GM12878 (cell line): ENCODE data around the gene KRT28. TPM values are rescaled to one million over a fixed set of nuclear protein-coding genes. Genes with fewer than 3 reads are reported as not detected.

Experiments used
- ATAC-seq: fragments of 200-7000 bp; cut with Tn5 transposase; 3 replicates; pipeline ENCODE4 v1.9.1; 2020; ENCODE audit warnings: mild to moderate bottlenecking, moderate library complexity
- BruUV-seq: library from RNA; stranded (reverse); fragments of 400-500 nt; replicated peaks from 2 replicates; lab custom pipeline; 2021; lab: Mats Ljungman, UMichigan
- CTCF ChIA-PET: fragments of 300-600 bp; sonication (Branson Sonifier 250); formaldehyde crosslinking; extraction: SDS; loops from one replicate; lab custom pipeline; 2021; ENCODE audit warnings: inconsistent platforms; lab: Yijun Ruan, JAX
- POLR2A ChIA-PET: fragments of 350-600 bp; formaldehyde crosslinking; extraction: SDS; loops from one replicate; lab custom pipeline; 2021; ENCODE audit warnings: inconsistent platforms; lab: Charles Lee
- RAD21 ChIA-PET: fragments of 300-600 bp; sonication (Branson Sonifier 250); formaldehyde crosslinking; loops from one replicate; lab custom pipeline; 2023; ENCODE audit warnings: antibody characterized with exemption; ENCODE audit not compliant: unreplicated experiment; lab: Charles Lee
- SMC1A ChIA-PET: fragments of 300-600 bp; sonication (Branson Sonifier 250); formaldehyde crosslinking; loops from one replicate; lab custom pipeline; 2023; ENCODE audit not compliant: unreplicated experiment, uncharacterized antibody; lab: Charles Lee
- DNase-seq: peaks from one replicate; pipeline ENCODE4 v3.0.0-alpha.2; 2011; ENCODE audit warnings: low read depth, low spot score
- FAIRE-seq: peaks from 3 replicates; lab custom pipeline; 2011; peaks lifted over from hg19 to GRCh38; lab: Jason Lieb, UNC
- H2AFZ ChIP-seq: 2 replicates; pipeline ENCODE4 v1.6.0; 2011; ENCODE audit warnings: low read depth, low read length, control low read depth; ENCODE audit not compliant: control insufficient read depth
- H3K27ac ChIP-seq: 2 replicates; pipeline ENCODE4 v1.5.1; 2011; ENCODE audit warnings: control low read depth; ENCODE audit not compliant: control insufficient read depth, insufficient read depth
- H3K27me3 ChIP-seq, 2 experiments: replicated peaks in 1 of 2; 2 replicates each; pipeline versions ENCODE4 v1.6.0 to v1.6.1; 2011; ENCODE audit warnings: low read length in 1 of 2; ENCODE audit not compliant: control insufficient read depth in 2 of 2, insufficient read depth in 2 of 2
- H3K36me3 ChIP-seq, 2 experiments: 2 replicates each; pipeline ENCODE4 v1.5.1; 2011; ENCODE audit warnings: low read length in 1 of 2; ENCODE audit not compliant: control insufficient read depth in 2 of 2, insufficient read depth in 2 of 2
- H3K4me1 ChIP-seq: 2 replicates; pipeline ENCODE4 v1.6.1; 2011; ENCODE audit warnings: mild to moderate bottlenecking, low read length, moderate library complexity, mixed read lengths; ENCODE audit not compliant: control insufficient read depth, insufficient read depth
- H3K4me2 ChIP-seq: 2 replicates; pipeline ENCODE4 v1.6.0; 2011; ENCODE audit warnings: control low read depth; ENCODE audit not compliant: control insufficient read depth, insufficient read depth
- H3K4me3 ChIP-seq: fragments of 200-600 bp; sonication (generic); 2 replicates; pipeline ENCODE4 v1.5.1; 2016
- H3K79me2 ChIP-seq: 2 replicates; pipeline ENCODE4 v1.6.0; 2011; ENCODE audit warnings: low read length; ENCODE audit not compliant: control insufficient read depth, insufficient read depth
- H3K9ac ChIP-seq: 2 replicates; pipeline ENCODE4 v1.8.0; 2011; ENCODE audit warnings: low read length, control low read depth, mixed read lengths; ENCODE audit not compliant: control insufficient read depth, insufficient read depth
- H3K9me3 ChIP-seq: replicated peaks from 3 replicates; pipeline ENCODE4 v1.5.1; 2011; ENCODE audit warnings: mild to moderate bottlenecking, low read length; ENCODE audit not compliant: control insufficient read depth, insufficient read depth
- H4K20me1 ChIP-seq: 2 replicates; pipeline ENCODE4 v1.6.0; 2011; ENCODE audit not compliant: control insufficient read depth, insufficient read depth
- BCLAF1 ChIP-seq: fragments of 450-650 bp; IDR thresholded peaks from 2 replicates; pipeline ENCODE4 v1.6.1; 2017; ENCODE audit warnings: antibody characterized with exemption, mild to moderate bottlenecking, moderate library complexity
- EGR1 ChIP-seq, 2 experiments: IDR thresholded peaks; 1 replicate in 1 of 2; 2 replicates in 1 of 2; pipeline ENCODE4 v1.6.1; 2011 to 2012; ENCODE audit warnings: low read depth in 2 of 2, low read length in 2 of 2, borderline replicate concordance in 1 of 2, mild to moderate bottlenecking in 1 of 2, moderate library complexity in 1 of 2
- IKZF1 ChIP-seq: fragments of 450-650 bp; conservative IDR thresholded peaks from 2 replicates; pipeline ENCODE4 v1.6.1; 2017; ENCODE audit warnings: antibody characterized with exemption, mild to moderate bottlenecking
- IRF4 ChIP-seq: IDR thresholded peaks from 2 replicates; pipeline ENCODE4 v1.6.1; 2011; ENCODE audit warnings: low read depth, low read length
- SUPT20H ChIP-seq: IDR thresholded peaks from 2 replicates; pipeline ENCODE4 v1.6.1; 2011; ENCODE audit warnings: low read depth, mild to moderate bottlenecking, low read length, moderate library complexity, borderline replicate concordance; ENCODE audit not compliant: control insufficient read depth
- TCF3 ChIP-seq: IDR thresholded peaks from 2 replicates; pipeline ENCODE4 v1.6.1; 2012; ENCODE audit warnings: low read depth, mild to moderate bottlenecking, low read length, borderline replicate concordance; ENCODE audit not compliant: insufficient read depth
- USF1 ChIP-seq: IDR thresholded peaks from 2 replicates; pipeline ENCODE4 v1.6.1; 2011; ENCODE audit warnings: borderline replicate concordance, low read depth, mild to moderate bottlenecking, moderate library complexity, mixed read lengths, low read length; ENCODE audit not compliant: insufficient read depth; ENCODE audit errors: extremely low read length
- ZBTB4 ChIP-seq: fragments of 450-650 bp; formaldehyde crosslinking; IDR thresholded peaks from 2 replicates; pipeline ENCODE4 v1.4.0; 2022; ENCODE audit warnings: mild to moderate bottlenecking, moderate library complexity
- ZNF384 ChIP-seq: IDR thresholded peaks from 2 replicates; pipeline ENCODE4 v1.6.1; 2012; ENCODE audit warnings: low read depth, mild to moderate bottlenecking, low read length, improper control_type of control experiment, borderline replicate concordance
- WGBS: methylation state at CpG from one replicate; pipeline ENCODE4 v1.1.6; 2016; ENCODE audit warnings: low lambda C conversion rate; ENCODE audit not compliant: insufficient replicate concordance, insufficient coverage; ENCODE audit errors: missing lambda C conversion rate; 5-methylcytosine and 5-hydroxymethylcytosine counted together
- in situ Hi-C: fragments of 300-500 bp; cut with MboI; formaldehyde crosslinking; loops from 9 replicates; pipeline ENCODE4 v1.14.3; 2018; ENCODE audit warnings: mixed read lengths
- intact Hi-C: fragments of 100-400 bp; cut with micrococcal nuclease; formaldehyde crosslinking; loops from one replicate; pipeline ENCODE4 v1.14.2; 2022; ENCODE audit not compliant: unreplicated experiment
- polyA plus RNA-seq, 11 experiments: library from polyadenylated mRNA; depleted of rRNA in 4 of 11; unstranded in 6 of 11; stranded (reverse) in 5 of 11; fragments of >200 nt; fragmentation: Nextera tagmentation in 4 of 11; fragmentation: Illumina TruSeq in 1 of 11; extraction: Ambion mirVana in 4 of 11; extraction: Trizol in 1 of 11; gene quantifications; 1 replicate in 1 of 11; 2 replicates in 10 of 11; pipeline versions ENCODE4 v1.2.1 to v1.2.3, GENCODE V29; 2011 to 2016; ENCODE audit warnings: inconsistent platforms in 2 of 11, missing spikeins in 2 of 11, low read depth in 1 of 11
- total RNA-seq, 4 experiments: library from RNA; depleted of rRNA in 3 of 4; stranded (reverse); fragments of >200 nt in 3 of 4; fragmentation: Illumina TruSeq in 1 of 4; extraction: Trizol in 1 of 4; gene quantifications; 2 replicates each; pipeline versions ENCODE4 v1.2.1 to v1.2.3, GENCODE V29; 2013 to 2021
- TF ChIP-seq, protein P1 (sequence below): fragments of 450-650 bp; IDR thresholded peaks from 2 replicates; pipeline ENCODE4 v1.6.1; 2016; ENCODE audit warnings: mild to moderate bottlenecking, moderate library complexity, borderline replicate concordance

KRT28 gene
- total and polyA plus RNA-seq, 10 of the 15 experiments (the other 5 are each of a cell fraction or from before 2014, with no cell fraction given) = not detected

GRCh38 chr17:40801157-40801556 is 1.4 kb upstream of the KRT28 start:
- 0% methylated on average over 2 of the region's 2 CpGs for WGBS
- ChIA-PET POLR2A (no interaction called here), CTCF (interaction anchor here (0.9 to 1.2 kb wide), 2 partner anchors 10 to 181 kb away, joined by 3 to 4 read pairs; no protein-coding TSS in a partner anchor), RAD21 (interaction anchor here (1.0 kb wide), 1 partner anchor 177 kb away, joined by 3 read pairs; no protein-coding TSS in a partner anchor), SMC1A (interaction anchor here (1.3 kb wide), 1 partner anchor 9 kb away, joined by 3 read pairs; no protein-coding TSS in a partner anchor)
- Histone ChIP-seq H3K36me3 (no peaks in the 10 kb centered on the region), H3K9ac (no peak overlapping the region), H3K4me2 (no peak overlapping the region), H3K9me3 (no peaks in the 10 kb centered on the region), H2AFZ (no peak overlapping the region), H3K27me3 (peaks cover 6 to 11% of the 10 kb centered on the region in 2 experiments; a peak in 3 of 4 replicates), H3K4me1 (no peaks in the 10 kb centered on the region), H3K79me2 (no peaks in the 10 kb centered on the region), H4K20me1 (no peaks in the 10 kb centered on the region), H3K27ac (no peak overlapping the region), H3K4me3 (no peak overlapping the region)
- DNase-seq (no peak), FAIRE-seq (no peak), ATAC-seq (no peak)
- in situ Hi-C loops (loop anchor here (5.0 kb wide), 2 partner anchors 184 to 861 kb away; no protein-coding TSS in a partner anchor), intact Hi-C loops (loop anchor here (5.0 kb wide), 3 partner anchors 56 to 861 kb away; no protein-coding TSS in a partner anchor)
- BruUV-seq = no TSS peak
- TF ChIP-seq USF1 (no peak), EGR1 (IDR thresholded peaks at IDR 0.05; ENCODE audit: borderline replicate concordance in 1 of 2, low read depth in 2 of 2, low read length in 2 of 2) (no peak), IRF4 (no peak), TCF3 (no peak), SUPT20H (no peak), ZNF384 (no peak), BCLAF1 (no peak), ZBTB4 (CRISPR knock-in tag) (no peak), IKZF1 (no peak)
- TF ChIP-seq, protein P1, sequence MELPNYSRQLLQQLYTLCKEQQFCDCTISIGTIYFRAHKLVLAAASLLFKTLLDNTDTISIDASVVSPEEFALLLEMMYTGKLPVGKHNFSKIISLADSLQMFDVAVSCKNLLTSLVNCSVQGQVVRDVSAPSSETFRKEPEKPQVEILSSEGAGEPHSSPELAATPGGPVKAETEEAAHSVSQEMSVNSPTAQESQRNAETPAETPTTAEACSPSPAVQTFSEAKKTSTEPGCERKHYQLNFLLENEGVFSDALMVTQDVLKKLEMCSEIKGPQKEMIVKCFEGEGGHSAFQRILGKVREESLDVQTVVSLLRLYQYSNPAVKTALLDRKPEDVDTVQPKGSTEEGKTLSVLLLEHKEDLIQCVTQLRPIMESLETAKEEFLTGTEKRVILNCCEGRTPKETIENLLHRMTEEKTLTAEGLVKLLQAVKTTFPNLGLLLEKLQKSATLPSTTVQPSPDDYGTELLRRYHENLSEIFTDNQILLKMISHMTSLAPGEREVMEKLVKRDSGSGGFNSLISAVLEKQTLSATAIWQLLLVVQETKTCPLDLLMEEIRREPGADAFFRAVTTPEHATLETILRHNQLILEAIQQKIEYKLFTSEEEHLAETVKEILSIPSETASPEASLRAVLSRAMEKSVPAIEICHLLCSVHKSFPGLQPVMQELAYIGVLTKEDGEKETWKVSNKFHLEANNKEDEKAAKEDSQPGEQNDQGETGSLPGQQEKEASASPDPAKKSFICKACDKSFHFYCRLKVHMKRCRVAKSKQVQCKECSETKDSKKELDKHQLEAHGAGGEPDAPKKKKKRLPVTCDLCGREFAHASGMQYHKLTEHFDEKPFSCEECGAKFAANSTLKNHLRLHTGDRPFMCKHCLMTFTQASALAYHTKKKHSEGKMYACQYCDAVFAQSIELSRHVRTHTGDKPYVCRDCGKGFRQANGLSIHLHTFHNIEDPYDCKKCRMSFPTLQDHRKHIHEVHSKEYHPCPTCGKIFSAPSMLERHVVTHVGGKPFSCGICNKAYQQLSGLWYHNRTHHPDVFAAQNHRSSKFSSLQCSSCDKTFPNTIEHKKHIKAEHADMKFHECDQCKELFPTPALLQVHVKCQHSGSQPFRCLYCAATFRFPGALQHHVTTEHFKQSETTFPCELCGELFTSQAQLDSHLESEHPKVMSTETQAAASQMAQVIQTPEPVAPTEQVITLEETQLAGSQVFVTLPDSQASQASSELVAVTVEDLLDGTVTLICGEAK = no peak
